Activated CD4-positive, alpha-beta T cell treated with anti-CD3 and anti-CD28 coated beads, Interleukin-2, amount 10 ng/mL, durations not matched to agents 7 days and 5 days (primary cell): ENCODE results near the gene DENND1A. TPM values are rescaled to one million over a fixed set of nuclear protein-coding genes. Genes with fewer than 3 reads are reported as not detected.
"Not testable (repeated sequence)": the region's sequence is repeated elsewhere in the genome, so short reads cannot be mapped to it uniquely, and the experiment has no call there.

Experiments used
- CTCF ChIA-PET: fragments of 350-600 bp; sonication (Branson Sonifier 250); formaldehyde crosslinking; loops from one replicate; lab custom pipeline; 2021; ENCODE audit warnings: antibody characterized with exemption; lab: Charles Lee
- POLR2A ChIA-PET: fragments of 350-600 bp; sonication (Branson Sonifier 250); formaldehyde crosslinking; loops from one replicate; lab custom pipeline; 2021; ENCODE audit warnings: antibody characterized with exemption; lab: Charles Lee
- DNase-seq: peaks from one replicate; pipeline ENCODE4 v3.0.0-alpha.2; 2020
- H3K27ac Mint-ChIP-seq: one replicate; pipeline ENCODE4 v1.8.0; 2021; ENCODE audit warnings: mild to moderate bottlenecking, moderate library complexity, mixed read lengths
- H3K27me3 Mint-ChIP-seq: one replicate; pipeline ENCODE4 v1.8.0; 2021; ENCODE audit warnings: mixed read lengths
- H3K36me3 Mint-ChIP-seq: one replicate; pipeline ENCODE4 v1.8.0; 2021; ENCODE audit warnings: low read depth, mixed read lengths
- H3K4me1 Mint-ChIP-seq: one replicate; pipeline ENCODE4 v1.8.0; 2021; ENCODE audit warnings: mixed read lengths
- H3K4me3 Mint-ChIP-seq: one replicate; pipeline ENCODE4 v1.8.0; 2021; ENCODE audit warnings: mild to moderate bottlenecking, moderate library complexity, mixed read lengths
- H3K9me3 Mint-ChIP-seq: one replicate; pipeline ENCODE4 v1.8.0; 2021; ENCODE audit warnings: mixed read lengths
- total RNA-seq, 2 experiments: library from RNA; stranded (reverse); gene quantifications; one replicate each; pipeline ENCODE4 v1.2.3, GENCODE V29; 2021

The DENND1A gene
- total RNA-seq, 2 experiments from 2014 or later: 15.5 to 21.2 TPM

DNA sequence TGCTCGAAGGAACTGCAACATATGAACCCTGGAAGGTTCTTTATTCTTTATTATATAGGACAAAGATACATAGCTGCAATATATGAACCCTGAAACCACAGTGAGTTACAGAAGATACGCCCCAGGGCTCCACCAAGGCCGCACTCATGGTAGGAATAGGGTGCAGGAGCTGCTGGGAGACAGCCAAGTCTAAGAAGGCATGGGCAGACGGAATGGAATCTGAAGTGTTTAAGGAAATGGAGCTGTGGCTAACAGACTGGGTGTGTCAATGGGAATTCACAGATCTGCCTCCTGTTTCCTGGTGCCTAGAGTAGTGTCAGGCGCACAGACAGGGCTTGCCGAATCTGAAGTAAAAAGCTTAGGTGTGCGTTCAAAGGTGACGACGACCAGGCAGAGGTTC is 286.4 kb downstream of the DENND1A start:
- H3K36me3 Mint-ChIP-seq: peaks cover 26% of the 10 kb centered on the region
- ChIA-PET POLR2A (no interaction called here), CTCF (no interaction called here)
- no peak overlapping the region for H3K4me3 Mint-ChIP-seq
- H3K27me3 Mint-ChIP-seq: peaks cover 16% of the 10 kb centered on the region
- peaks cover 26% of the 10 kb centered on the region for H3K4me1 Mint-ChIP-seq
- H3K9me3 Mint-ChIP-seq: peaks cover 3% of the 10 kb centered on the region
- DNase-seq: no peak
- H3K27ac Mint-ChIP-seq: no peak overlapping the region

DNA sequence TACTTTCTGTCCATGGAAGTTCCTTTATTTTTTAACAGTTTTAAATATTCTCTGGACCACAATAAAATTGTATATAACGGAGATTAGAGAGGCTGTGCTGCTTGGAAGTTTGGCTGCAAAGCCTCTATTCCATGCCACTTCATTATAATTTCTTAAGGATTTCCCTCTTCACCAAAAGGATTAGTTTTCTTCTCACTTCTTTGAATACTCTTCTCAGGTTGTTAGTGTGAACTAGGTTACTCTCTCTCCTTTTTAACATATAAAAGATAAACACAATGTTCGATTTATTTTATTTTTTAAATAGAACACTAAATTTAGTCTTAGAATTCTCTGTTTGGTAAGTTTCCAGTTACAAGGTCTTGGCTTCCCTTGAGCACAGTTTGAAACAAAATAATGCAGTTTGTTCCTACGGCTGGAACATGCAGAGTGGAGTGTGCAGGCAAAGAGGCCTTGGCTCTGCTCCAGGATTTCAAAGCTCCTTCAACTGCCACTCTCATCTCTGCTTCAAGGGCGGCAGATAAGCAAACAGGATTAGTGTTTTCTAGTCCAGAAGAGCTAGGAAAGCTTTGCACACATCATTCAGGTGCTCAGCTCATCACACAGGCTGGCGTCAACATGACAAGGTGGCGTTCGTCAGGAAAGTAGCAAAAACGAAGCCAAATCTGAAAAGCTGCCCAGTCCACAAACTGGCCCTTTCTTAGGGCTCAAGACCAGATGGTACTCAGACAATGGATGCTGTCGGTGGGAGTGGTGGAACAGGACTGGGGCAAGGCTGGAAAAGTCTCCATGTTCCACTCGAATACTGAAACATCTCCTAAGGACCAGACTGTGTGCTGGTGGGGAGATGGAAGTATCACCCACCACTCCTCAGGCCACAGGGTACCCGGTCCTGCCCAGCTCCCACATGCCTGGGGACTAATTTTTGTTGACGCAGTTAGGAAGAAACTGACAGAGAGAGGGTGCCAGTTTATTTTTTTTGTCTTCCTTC is 287.3 kb downstream of the DENND1A start:
- H3K9me3 Mint-ChIP-seq: peaks cover 3% of the 10 kb centered on the region
- H3K27ac Mint-ChIP-seq: no peak overlapping the region
- peaks cover 26% of the 10 kb centered on the region for H3K36me3 Mint-ChIP-seq
- H3K27me3 Mint-ChIP-seq: peaks cover 16% of the 10 kb centered on the region
- no peak for DNase-seq
- no peak overlapping the region for H3K4me3 Mint-ChIP-seq
- ChIA-PET POLR2A (no interaction called here), CTCF (no interaction called here)
- peaks cover 35% of the 10 kb centered on the region for H3K4me1 Mint-ChIP-seq

DNA sequence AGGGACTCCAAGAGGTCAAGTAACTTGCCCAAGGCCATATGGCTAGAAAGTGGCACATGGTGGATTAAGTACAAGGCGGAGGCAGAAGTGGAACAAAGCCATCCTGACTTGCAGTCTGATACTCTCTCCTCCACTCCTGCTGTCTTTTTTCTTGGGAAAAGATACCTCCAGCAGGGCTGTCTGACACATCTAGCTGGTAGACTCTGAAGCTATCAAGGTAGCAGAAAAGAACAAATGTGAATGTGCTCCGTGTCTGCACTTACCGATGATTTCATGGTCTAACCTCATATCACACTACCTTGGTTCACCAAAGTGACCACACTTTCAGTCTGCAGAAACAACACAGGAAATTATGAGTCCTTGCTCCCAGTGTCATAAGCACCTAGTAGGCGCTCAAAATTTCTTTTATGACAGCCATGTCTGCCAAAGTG is 289.1 kb downstream of the DENND1A start:
- peaks cover 44% of the 10 kb centered on the region for H3K4me1 Mint-ChIP-seq
- H3K27me3 Mint-ChIP-seq: peaks cover 17% of the 10 kb centered on the region
- ChIA-PET CTCF (interaction anchor here (0.7 to 1.3 kb wide), 2 partner anchors 24 to 785 kb away, joined by 3 to 6 read pairs; no protein-coding TSS in a partner anchor), POLR2A (no interaction called here)
- peak; percentile 63 for DNase-seq
- no peak overlapping the region for H3K4me3 Mint-ChIP-seq
- peaks cover 19% of the 10 kb centered on the region for H3K36me3 Mint-ChIP-seq
- H3K9me3 Mint-ChIP-seq: peaks cover 3% of the 10 kb centered on the region
- H3K27ac Mint-ChIP-seq: no peak overlapping the region

DNA sequence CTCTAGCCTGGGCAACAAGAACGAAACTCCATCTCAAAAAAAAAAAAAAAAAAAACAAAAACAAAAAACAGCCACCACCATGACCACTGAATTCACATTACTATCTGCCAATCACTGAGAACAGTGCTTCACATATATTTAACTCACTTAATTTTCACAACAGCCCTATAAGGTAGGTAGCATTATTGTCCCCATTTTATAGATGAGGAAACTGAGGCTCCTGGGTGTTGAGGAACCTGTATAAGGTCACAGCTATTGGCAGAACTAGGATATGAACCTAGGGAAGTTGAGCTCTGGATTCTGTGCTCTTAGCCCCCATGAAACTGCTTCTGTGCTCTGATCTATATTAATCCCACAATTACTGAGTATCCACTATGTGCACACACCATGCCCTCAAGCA is 290.2 kb downstream of the DENND1A start:
- Mint-ChIP-seq H3K4me1 (peaks cover 45% of the 10 kb centered on the region), H3K27ac (no peak overlapping the region), H3K4me3 (no peak overlapping the region), H3K36me3 (peaks cover 17% of the 10 kb centered on the region), H3K9me3 (peaks cover 2% of the 10 kb centered on the region), H3K27me3 (peaks cover 18% of the 10 kb centered on the region)
- no peak for DNase-seq
- POLR2A ChIA-PET: no interaction called here
- CTCF ChIA-PET: interaction anchor here (0.6 kb wide), 3 partner anchors 11 to 40 kb away, joined by 3 read pairs; no protein-coding TSS in a partner anchor

DNA sequence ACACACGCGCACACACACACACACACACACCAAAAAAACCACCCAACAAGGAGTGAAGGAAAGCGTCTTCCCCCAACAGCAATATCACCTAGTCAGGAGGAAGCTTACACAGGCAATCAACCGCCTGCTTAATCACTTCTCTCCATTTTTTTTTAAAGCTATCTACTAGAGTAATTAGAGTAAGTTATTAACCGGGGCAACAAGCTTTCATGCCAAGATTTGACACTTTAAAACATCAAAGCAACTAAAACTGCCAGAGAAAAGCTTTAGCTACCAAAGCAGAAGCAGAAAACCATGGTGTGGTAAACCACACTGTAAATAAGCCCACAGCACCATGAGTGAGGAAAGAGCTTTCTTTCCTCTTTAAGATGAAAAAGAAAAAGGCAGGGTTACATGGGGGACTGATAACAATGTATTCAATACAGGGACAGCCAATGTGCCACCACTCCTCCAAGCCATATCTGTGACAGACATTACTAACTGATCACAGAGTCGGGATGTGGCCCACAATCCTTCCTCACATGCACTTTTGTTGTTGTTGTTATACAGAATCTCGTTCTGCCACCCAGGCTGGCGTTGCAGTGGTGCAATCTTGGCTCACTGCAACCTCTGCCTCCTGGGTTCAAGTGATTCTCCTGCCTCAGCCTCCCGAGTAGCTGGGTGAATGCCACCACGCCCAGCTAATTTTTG is 291.8 kb downstream of the DENND1A start:
- Mint-ChIP-seq H3K9me3 (no peaks in the 10 kb centered on the region), H3K4me1 (peaks cover 55% of the 10 kb centered on the region), H3K27me3 (peaks cover 18% of the 10 kb centered on the region), H3K36me3 (peaks cover 6% of the 10 kb centered on the region), H3K4me3 (peak overlapping the region; percentile 77), H3K27ac (peak overlapping the region; percentile 90)
- CTCF ChIA-PET: interaction anchor here (0.9 to 1.1 kb wide), 3 partner anchors 10 to 14 kb away, joined by 3 to 6 read pairs (median 3); no protein-coding TSS in a partner anchor
- POLR2A ChIA-PET: interaction anchor here (0.5 kb wide), 1 partner anchor 99 kb away, joined by 5 read pairs; no protein-coding TSS in a partner anchor
- DNase-seq: peak; percentile 78

DNA sequence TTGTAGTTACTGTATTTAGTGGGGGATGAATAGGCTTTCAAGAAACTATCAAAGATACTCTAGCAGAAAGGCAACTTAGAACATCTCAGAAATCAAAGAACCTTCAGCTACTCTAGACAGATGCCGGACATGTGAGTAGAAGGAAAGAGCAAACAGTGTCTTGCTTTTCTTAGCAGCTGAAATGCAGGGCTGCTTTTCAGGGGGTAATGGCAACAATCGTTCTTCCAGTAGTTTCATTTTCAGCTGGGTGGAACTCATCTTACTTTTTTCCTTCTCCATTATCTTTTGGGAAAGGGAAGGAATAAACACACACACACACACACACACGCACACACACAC is 292.4 kb downstream of the DENND1A start:
- ChIA-PET POLR2A (interaction anchor here (0.5 kb wide), 1 partner anchor 98 kb away, joined by 5 read pairs; no protein-coding TSS in a partner anchor), CTCF (interaction anchor here (0.9 to 1.1 kb wide), 2 partner anchors 9 to 14 kb away, joined by 3 to 6 read pairs; no protein-coding TSS in a partner anchor)
- H3K4me1 Mint-ChIP-seq: peaks cover 55% of the 10 kb centered on the region
- peak overlapping the region; percentile 90 for H3K27ac Mint-ChIP-seq
- no peaks in the 10 kb centered on the region for H3K9me3 Mint-ChIP-seq
- peaks cover 16% of the 10 kb centered on the region for H3K27me3 Mint-ChIP-seq
- H3K4me3 Mint-ChIP-seq: peak overlapping the region; percentile 77
- H3K36me3 Mint-ChIP-seq: peaks cover 6% of the 10 kb centered on the region
- DNase-seq: no peak

DNA sequence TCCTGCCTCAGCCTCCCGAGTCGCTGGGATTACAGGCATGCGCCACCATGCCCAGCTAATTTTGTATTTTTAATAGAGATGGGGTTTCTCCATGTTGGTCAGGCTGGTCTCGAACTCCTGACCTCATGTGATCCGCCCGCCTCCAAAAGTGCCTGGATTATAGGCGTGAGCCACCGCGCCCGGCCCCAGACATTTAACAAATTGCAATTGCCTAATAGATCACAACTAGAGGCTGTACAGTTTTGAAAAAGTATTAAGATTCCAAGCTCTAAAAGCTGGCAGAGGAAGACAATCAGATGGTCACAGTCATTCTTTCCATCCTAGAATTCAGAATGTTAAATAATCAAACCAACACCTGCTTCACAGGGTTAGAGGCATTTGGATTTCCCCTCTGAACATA is 293.1 kb downstream of the DENND1A start:
- DNase-seq, CTCF ChIA-PET, POLR2A ChIA-PET, H3K4me3 Mint-ChIP-seq, H3K36me3 Mint-ChIP-seq, H3K9me3 Mint-ChIP-seq, H3K27ac Mint-ChIP-seq: not testable (repeated sequence)
- H3K27me3 Mint-ChIP-seq: peaks cover 19% of the 10 kb centered on the region
- peaks cover 54% of the 10 kb centered on the region for H3K4me1 Mint-ChIP-seq

DNA sequence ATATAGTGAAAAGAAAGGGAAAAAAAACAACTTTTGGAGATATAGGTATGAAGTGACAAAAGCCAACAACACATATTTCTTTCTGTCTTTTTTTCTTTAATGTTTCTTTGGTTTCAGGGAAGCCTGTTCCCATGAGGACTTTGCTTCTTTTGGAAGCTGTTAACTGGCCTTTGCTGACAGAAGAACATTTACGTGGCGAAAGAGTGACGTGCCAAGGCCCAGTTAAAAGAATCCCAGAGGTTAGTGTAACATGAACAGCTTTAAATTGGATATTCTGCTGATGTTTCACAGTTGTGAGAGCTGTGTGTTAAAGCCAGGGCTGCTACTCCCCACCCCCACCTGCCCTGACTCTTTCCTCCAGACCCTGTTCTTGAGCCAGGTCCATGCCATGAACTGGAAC is 298.1 kb downstream of the DENND1A start:
- H3K27ac Mint-ChIP-seq: no peak overlapping the region
- H3K36me3 Mint-ChIP-seq: peaks cover 5% of the 10 kb centered on the region
- peaks cover 12% of the 10 kb centered on the region for H3K4me1 Mint-ChIP-seq
- H3K9me3 Mint-ChIP-seq: no peaks in the 10 kb centered on the region
- DNase-seq: no peak
- ChIA-PET CTCF (interaction anchor here (1.3 kb wide), 1 partner anchor 20 kb away, joined by 3 read pairs; no protein-coding TSS in a partner anchor), POLR2A (no interaction called here)
- H3K27me3 Mint-ChIP-seq: peaks cover 11% of the 10 kb centered on the region
- no peak overlapping the region for H3K4me3 Mint-ChIP-seq

DNA sequence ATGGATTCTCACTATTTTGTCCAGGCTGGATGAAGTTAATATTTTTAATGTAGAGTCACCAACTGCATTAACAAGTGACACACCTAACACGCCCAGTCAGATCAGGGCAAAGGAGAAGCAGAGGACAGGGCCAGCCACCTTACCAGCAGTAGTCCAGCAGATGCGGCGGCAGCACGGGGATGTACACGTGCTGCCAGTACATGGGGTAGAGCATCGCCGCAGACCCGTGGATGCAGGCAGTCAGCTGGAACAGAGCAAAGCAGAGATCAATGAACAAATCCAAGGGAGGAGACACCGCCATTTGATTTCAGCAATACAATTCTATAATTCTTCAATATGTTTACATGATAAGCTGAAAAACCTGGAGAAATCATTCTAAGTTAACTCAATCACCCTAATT is 299.7 kb downstream of the DENND1A start:
- CTCF ChIA-PET: no interaction called here
- H3K9me3 Mint-ChIP-seq: no peaks in the 10 kb centered on the region
- peaks cover 5% of the 10 kb centered on the region for H3K36me3 Mint-ChIP-seq
- no peak for DNase-seq
- H3K4me1 Mint-ChIP-seq: peaks cover 11% of the 10 kb centered on the region
- H3K27ac Mint-ChIP-seq: no peak overlapping the region
- POLR2A ChIA-PET: no interaction called here
- no peak overlapping the region for H3K4me3 Mint-ChIP-seq
- peaks cover 11% of the 10 kb centered on the region for H3K27me3 Mint-ChIP-seq

DNA sequence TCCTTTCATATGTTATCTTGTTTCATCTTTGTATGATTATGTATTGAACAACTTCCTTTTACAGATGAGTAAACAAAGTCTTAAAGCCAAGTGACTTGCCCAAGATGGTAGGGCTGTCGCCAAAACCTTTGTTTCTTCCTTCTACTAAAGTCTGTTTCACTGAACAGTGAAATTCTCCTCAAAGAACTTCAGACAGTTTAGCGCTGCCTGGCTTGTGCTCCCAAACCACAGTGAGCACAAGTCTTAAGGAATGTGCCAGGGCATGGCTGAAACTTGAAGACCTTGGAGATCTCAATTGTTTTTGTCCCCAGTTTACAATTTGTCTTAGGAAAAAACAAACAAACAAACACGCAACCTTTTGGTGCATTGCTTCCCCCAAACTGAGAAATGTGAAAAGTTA is 300.4 kb downstream of the DENND1A start:
- Mint-ChIP-seq H3K4me1 (peaks cover 7% of the 10 kb centered on the region), H3K36me3 (peaks cover 5% of the 10 kb centered on the region), H3K27ac (no peak overlapping the region), H3K4me3 (no peak overlapping the region), H3K9me3 (no peaks in the 10 kb centered on the region), H3K27me3 (peaks cover 8% of the 10 kb centered on the region)
- POLR2A ChIA-PET: no interaction called here
- no peak for DNase-seq
- CTCF ChIA-PET: interaction anchor here (0.5 kb wide), 1 partner anchor 185 kb away, joined by 3 read pairs; no protein-coding TSS in a partner anchor

DNA sequence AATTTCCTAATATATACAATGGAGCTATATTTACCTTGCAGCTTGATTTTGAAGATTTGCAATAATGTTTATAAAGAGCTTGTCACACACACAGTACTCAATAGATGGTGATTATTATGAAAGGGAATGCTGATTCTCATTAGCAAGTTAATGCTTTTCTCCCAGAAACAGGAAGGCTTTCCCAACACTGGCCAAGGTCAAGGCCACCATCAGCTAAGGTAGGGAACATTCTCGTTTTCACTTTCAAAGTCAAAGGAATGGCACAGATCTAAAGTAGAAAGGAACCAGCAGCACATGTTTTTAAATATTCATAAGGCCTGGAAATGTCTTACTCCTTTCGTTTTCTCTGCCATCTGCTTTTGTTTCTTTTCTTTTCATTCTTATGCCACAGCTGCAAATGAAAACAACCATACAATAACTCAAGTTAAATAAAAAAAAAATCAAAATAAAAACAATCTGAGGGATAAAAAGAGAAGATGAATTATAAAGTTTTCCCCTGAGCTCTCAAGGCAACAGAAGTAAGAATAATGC is 307.1 kb downstream of the DENND1A start:
- H3K27ac Mint-ChIP-seq: no peak overlapping the region
- CTCF ChIA-PET: no interaction called here
- H3K4me3 Mint-ChIP-seq: no peak overlapping the region
- no peaks in the 10 kb centered on the region for H3K36me3 Mint-ChIP-seq
- POLR2A ChIA-PET: no interaction called here
- no peak for DNase-seq
- no peaks in the 10 kb centered on the region for H3K4me1 Mint-ChIP-seq
- no peaks in the 10 kb centered on the region for H3K27me3 Mint-ChIP-seq
- no peaks in the 10 kb centered on the region for H3K9me3 Mint-ChIP-seq

DNA sequence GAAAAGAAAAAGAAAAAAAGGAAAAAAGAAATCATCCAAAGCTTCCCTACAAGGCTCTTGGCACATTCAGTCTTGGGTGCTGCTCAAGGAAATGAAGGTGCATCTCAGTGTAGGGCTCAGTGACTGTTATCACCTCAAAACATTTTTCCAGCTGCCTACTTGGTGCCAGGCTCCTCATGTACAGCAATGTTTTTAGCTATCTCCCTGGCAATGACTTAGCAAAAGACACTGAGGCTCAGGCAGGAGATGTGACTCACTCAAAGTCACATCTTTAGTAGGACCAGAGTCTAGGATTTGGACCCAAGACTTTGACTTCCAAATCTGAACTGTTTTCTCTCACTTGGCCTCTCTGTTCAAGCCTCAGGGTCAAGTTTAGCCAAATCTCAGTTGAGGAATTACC is 309.7 kb downstream of the DENND1A start:
- CTCF ChIA-PET: no interaction called here
- no peak overlapping the region for H3K4me3 Mint-ChIP-seq
- H3K27ac Mint-ChIP-seq: no peak overlapping the region
- DNase-seq: no peak
- H3K27me3 Mint-ChIP-seq: no peaks in the 10 kb centered on the region
- H3K36me3 Mint-ChIP-seq: no peaks in the 10 kb centered on the region
- no peaks in the 10 kb centered on the region for H3K9me3 Mint-ChIP-seq
- POLR2A ChIA-PET: no interaction called here
- peaks cover 5% of the 10 kb centered on the region for H3K4me1 Mint-ChIP-seq
